ENCODE measurements around the gene CLCF1.
"Not testable (repeated sequence)": the region's sequence is repeated elsewhere in the genome, so short reads cannot be mapped to it uniquely, and the experiment has no call there.

The CLCF1 gene

GRCh38 chr11:67321313-67321871 lies 52.0 kb downstream of the CLCF1 start:
- no peak for DNase-seq

- DNase-seq: no peak
These were observed 52.7 kb downstream of the CLCF1 start for GRCh38 chr11:67320691-67321090.

GRCh38 chr11:67320011-67320410 lies 53.4 kb downstream of the CLCF1 start:
- DNase-seq: no peak

GRCh38 chr11:67318876-67319275 lies 54.5 kb downstream of the CLCF1 start:
- DNase-seq: not testable (repeated sequence)

GRCh38 chr11:67317888-67318555 lies 55.4 kb downstream of the CLCF1 start:
- DNase-seq: no peak

- DNase-seq: peak; percentile 100
These were observed 56.1 kb downstream of the CLCF1 start for GRCh38 chr11:67317205-67317887.

- no peak for DNase-seq
These were observed 56.6 kb downstream of the CLCF1 start for GRCh38 chr11:67316882-67317204.

GRCh38 chr11:67315325-67315909 lies 58.0 kb downstream of the CLCF1 start:
- DNase-seq: no peak

- no peak for DNase-seq
These were observed 59.2 kb downstream of the CLCF1 start for GRCh38 chr11:67314218-67314617.
